Measurements from ENCODE around the gene MTMR12.

GRCh38 chr5:32329395-32329834 is 16.7 kb upstream of the MTMR12 start:
- TF ChIP-seq CTCF (IDR thresholded peaks at IDR 0.05; ENCODE audit: extremely low read depth in 1 of 2, insufficient read depth in 1 of 2, low read depth in 1 of 2, low read length in 2 of 2): peak; percentile 60 to 80
- no peak for TF ChIP-seq POLR2A (IDR thresholded peaks at IDR 0.05; ENCODE audit: low read depth, low read length)
- no peak for TF ChIP-seq EZH2 (IDR thresholded peaks at IDR 0.05; ENCODE audit: borderline replicate concordance, low read depth, low read length, severe bottlenecking)
- TF ChIP-seq MAX (IDR thresholded peaks at IDR 0.05; ENCODE audit: insufficient read depth, insufficient read length): no peak
- TF ChIP-seq JUN (IDR thresholded peaks at IDR 0.05; ENCODE audit: borderline replicate concordance, insufficient read depth, insufficient read length, low read depth): no peak
- TF ChIP-seq FOS (IDR thresholded peaks at IDR 0.05; ENCODE audit: borderline replicate concordance, insufficient read depth, low read length): no peak
- TF ChIP-seq POLR2AphosphoS5 (IDR thresholded peaks at IDR 0.05; ENCODE audit: insufficient read depth, low read depth, low read length): no peak
